ENCODE measurements around the gene HTRA1.

The HTRA1 gene

DNA sequence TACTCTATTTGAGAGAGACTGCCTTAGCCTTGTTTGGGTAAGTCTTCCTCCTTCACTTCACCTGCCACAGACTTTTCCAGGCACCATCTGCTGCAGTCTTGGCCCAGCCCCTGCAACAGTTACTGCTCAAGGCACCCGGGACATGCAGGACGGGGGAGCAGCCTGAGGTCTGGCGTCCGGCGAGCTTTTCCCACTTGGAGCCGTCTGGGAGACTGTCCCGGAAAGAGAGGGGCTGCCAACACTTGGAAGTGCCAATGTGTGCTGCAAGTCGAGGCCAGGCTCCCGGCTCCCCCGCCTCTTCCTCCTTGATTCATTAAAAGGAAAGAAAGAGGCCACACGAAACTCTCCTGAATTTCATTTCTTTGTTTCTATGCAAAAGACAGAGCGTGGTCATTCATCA is 13.7 kb downstream of the HTRA1 start:
- no peak for DNase-seq

GRCh38 chr10:122475591-122476332 is 14.4 kb downstream of the HTRA1 start:
- DNase-seq = no peak

- DNase-seq = no peak
These were observed 15.0 kb downstream of the HTRA1 start for GRCh38 chr10:122476333-122476695.

GRCh38 chr10:122477436-122477835 is 16.1 kb downstream of the HTRA1 start:
- DNase-seq = no peak

DNA sequence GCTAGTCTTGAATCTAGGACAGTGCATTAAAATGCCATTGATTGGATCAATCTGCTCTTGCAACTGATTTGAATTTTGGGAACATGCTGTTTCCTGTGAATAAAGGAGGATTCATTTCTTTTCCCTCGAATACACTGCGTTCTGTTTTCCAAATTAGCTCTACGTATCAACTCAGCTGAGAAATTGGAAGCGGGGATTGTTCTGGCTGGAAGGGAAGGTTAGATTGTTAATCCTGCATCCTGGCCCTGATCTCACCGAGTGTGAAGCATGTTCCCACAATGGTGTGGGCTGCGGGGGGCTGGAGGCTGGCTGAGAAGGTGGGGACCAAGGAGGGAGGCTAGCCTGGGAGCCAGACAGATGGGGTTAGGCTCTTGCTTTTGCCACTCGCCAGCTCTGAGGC is 17.6 kb downstream of the HTRA1 start:
- DNase-seq = no peak

GRCh38 chr10:122480146-122480833 is 18.9 kb downstream of the HTRA1 start:
- no peak for DNase-seq

DNA sequence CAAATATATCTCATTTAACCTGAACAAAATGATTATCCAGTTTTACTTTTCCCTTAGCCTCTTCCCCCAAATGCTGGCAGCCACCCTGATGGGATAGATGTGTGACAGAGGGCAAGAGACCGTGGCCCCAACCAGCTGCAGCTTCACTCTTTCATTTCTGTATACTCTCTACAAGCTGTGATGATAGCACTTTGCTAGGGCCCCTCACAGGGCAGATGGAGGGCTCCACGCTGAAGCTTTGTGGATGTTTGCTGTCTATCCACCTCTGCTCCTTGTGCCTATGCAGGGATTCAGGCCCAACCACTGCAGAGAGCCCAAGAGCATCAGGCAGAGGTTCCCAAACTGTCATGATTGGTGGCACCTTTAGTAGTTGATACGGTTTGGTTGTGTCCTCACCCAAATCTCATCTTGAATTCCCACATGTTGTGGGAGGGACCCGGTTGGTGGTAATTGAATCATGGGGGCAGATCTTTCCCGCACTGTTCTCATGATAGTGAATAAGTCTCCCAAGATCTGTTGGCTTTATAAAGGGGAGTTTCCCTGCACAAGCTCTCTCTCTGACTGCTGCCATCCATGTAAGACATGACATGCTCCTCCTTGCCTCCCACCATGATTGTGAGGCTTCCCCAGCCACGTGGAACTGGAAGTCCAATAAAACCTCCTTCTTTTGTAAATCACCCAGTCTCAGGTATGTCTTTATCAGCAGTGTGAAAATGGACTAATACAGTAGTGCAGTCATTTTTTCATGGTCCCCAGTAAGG is 20.1 kb downstream of the HTRA1 start:
- no peak for DNase-seq

- no peak for DNase-seq
These were observed 23.1 kb downstream of the HTRA1 start for GRCh38 chr10:122484276-122485060.

- no peak for DNase-seq
These were observed 24.3 kb downstream of the HTRA1 start for GRCh38 chr10:122485670-122486069.

- DNase-seq = no peak
These were observed 25.2 kb downstream of the HTRA1 start for GRCh38 chr10:122486406-122487080.

DNA sequence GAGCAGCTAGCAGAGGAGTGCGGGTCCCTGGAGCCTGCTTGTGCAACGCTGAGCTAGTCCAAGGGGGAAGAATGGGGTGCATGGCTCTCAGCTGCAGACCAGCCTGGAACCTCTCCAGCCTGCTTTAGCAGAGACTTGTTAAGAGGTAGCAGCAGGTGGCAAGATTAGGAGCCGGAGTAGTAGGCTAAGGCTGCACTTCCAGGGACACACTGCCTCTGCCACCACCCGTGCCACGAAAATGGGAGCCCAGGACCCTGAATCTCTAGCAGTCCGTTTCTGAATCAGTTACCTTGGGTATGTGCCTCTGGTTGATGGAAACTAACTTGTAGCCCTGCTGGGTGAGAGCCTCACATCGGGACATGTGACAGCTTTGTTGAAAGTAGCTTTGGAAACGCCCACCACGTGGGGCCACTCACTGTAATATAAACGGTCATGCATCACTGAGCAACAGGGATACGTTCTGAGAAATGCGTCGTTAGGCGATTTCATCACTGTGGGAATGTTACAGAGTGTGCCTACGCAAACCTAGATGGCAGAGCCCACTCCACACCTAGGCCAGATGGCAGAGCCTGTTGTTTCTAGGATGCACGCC is 25.9 kb downstream of the HTRA1 start:
- DNase-seq = no peak

DNA sequence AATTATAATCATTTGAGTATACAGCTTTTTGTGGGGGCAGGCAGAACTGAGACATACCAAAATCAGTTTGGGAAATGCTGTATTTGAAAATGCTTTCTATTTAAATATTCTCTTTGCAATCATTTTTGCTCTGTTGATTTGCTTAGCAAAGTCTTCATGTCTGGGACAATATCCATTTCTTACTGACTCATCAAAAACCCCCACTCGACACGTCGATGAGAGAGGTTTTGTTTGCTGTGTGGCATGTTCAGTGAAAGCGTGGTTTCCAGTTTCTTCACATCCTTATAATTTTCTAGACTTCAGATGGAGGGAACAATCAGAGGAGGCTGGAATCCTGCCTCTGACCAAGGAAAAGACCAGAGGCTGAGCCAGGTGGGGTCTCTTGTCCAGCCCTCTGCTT is 28.9 kb downstream of the HTRA1 start:
- DNase-seq = no peak

- peak; percentile 41 for DNase-seq
These were observed 29.7 kb downstream of the HTRA1 start for GRCh38 chr10:122490786-122491680.

DNA sequence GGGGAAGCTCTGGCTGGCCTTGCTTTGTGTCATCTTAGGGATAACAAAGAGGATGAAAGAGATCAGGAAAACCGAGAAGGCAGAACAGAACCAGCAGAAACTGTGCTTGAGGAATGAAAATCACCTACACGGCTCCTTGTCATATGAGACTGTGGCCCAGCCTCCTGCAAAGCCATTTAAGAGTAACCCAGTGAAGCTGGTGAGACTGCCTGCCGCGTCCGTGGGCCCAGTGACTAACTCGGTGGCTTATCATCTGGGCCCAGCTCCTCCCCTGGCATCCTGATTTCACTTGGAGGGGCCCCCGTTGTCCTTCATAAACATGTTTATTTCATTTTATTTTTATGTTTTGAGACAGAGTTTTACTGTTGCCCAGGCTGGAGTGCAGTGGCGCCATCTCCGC is 30.7 kb downstream of the HTRA1 start:
- no peak for DNase-seq

- DNase-seq = no peak
These were observed 31.7 kb downstream of the HTRA1 start for GRCh38 chr10:122492999-122493481.

GRCh38 chr10:122493761-122494160 is 32.4 kb downstream of the HTRA1 start:
- no peak for DNase-seq

DNA sequence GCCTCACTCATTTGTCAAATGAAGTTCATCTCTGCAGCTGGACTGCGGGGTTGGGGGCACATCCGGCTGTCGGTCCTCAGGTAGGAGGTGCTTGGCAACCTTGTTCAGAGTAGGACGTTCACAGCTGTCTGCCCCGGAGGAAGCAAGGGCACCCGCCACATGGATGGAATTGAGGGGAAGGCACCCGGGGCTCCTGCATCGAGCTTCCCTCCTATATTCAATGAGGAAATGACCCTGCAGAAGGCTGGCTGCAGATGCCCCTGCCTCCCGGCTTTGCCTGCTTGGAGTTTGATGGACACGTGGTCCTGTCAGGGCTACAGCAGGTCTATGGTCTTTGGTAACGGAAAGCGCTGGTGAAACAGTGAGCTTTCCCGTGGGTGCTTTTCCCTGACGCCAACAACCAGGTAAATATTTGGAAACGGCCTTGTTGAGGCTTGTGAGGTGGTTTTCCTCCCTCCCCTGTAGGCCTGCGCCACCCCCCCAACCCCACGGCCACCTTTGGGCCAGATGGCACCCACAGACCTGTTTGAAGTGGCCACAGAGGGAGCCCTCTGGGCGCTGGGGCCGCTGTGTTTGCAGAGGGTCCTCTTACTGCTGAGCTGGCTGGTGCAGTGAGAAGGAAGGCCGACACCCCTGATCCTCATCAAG is 32.9 kb downstream of the HTRA1 start:
- no peak for DNase-seq

DNA sequence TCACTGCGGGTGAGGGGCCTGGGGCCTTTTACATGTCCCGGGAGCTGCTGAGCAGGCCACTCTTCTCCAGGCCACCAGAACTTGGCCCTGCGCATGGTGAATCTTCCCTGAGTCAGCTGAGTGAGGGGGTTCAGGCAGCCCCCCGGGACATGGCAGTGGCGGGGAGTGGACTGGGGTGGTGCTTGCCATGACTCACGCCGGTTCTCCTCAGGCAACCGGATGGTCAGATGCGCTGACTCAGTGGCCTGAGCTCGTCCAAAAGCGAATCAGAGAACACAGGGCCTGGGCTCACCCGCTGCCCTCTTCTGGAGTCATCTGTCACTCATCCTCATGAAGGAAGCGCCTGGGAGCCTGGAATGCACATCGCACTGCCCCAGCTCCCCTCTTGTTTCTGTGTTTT is 33.5 kb downstream of the HTRA1 start:
- DNase-seq = no peak

GRCh38 chr10:122495406-122496340 is 34.3 kb downstream of the HTRA1 start:
- DNase-seq = no peak

All from stimulated activated CD4-positive, alpha-beta T cell treated with anti-CD3 and anti-CD28 coated beads, Interleukin-4, amount 100 ng/mL, for 24 hours (primary cell).